Stimulated activated naive CD8-positive, alpha-beta T cell treated with anti-CD3 and anti-CD28 coated beads, Interleukin-15, amount 100 ng/mL, for 72 hours (primary cell): ENCODE data around the gene CNDP2.

Experiments
- ATAC-seq: fragments of 150-1000 bp; cut with Tn5 transposase; 2 replicates; pipeline ENCODE4 v1.10.0; 2021; ENCODE audit warnings: mild to moderate bottlenecking, moderate library complexity
- DNase-seq, 2 donors: peaks; one replicate each; pipeline ENCODE4 v3.0.0; 2021 to 2022
- H3K27ac Mint-ChIP-seq, 2 donors: one replicate each; pipeline ENCODE4 v1.8.0; 2022; ENCODE audit warnings: mild to moderate bottlenecking in 2 of 2, mixed read lengths in 2 of 2, moderate library complexity in 2 of 2
- H3K27me3 Mint-ChIP-seq: one replicate; pipeline ENCODE4 v1.8.0; 2022; ENCODE audit warnings: mixed read lengths
- H3K4me1 Mint-ChIP-seq: one replicate; pipeline ENCODE4 v1.8.0; 2022; ENCODE audit warnings: mild to moderate bottlenecking, mixed read lengths
- H3K4me3 Mint-ChIP-seq, 2 donors: one replicate each; pipeline ENCODE4 v1.8.0; 2022; ENCODE audit warnings: mild to moderate bottlenecking in 2 of 2, mixed read lengths in 2 of 2, moderate library complexity in 1 of 2
- H3K9me3 Mint-ChIP-seq, 2 donors: one replicate each; pipeline ENCODE4 v1.8.0; 2022; ENCODE audit warnings: mixed read lengths in 2 of 2

Gene CNDP2

DNA sequence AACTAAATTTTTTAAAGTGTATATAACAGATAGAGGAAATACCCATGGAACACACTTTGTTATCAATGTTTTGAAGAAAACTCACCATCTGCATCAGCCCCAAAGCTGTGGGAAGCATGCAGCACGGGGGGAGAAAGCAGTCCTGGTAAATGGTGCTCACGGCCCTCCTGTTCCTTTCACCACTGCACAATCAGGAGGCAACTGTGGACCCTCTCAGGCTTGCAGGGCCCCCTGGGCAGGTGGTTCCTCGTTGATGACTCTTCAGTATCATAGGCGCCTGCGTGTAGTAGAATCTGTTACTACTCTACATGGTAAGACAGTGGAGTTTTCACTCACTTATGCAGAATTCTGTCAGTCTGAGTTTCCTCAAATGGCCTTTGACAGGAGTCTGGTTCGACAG is 33.2 kb downstream of the CNDP2 start:
- ATAC-seq (no peak), DNase-seq (no peak)
- H3K27me3 Mint-ChIP-seq = peaks cover 10% of the 10 kb centered on the region
- H3K27ac Mint-ChIP-seq = no peak overlapping the region
- no peak overlapping the region for H3K4me3 Mint-ChIP-seq
- peaks cover 3% of the 10 kb centered on the region for H3K4me1 Mint-ChIP-seq
- no peaks in the 10 kb centered on the region for H3K9me3 Mint-ChIP-seq

DNA sequence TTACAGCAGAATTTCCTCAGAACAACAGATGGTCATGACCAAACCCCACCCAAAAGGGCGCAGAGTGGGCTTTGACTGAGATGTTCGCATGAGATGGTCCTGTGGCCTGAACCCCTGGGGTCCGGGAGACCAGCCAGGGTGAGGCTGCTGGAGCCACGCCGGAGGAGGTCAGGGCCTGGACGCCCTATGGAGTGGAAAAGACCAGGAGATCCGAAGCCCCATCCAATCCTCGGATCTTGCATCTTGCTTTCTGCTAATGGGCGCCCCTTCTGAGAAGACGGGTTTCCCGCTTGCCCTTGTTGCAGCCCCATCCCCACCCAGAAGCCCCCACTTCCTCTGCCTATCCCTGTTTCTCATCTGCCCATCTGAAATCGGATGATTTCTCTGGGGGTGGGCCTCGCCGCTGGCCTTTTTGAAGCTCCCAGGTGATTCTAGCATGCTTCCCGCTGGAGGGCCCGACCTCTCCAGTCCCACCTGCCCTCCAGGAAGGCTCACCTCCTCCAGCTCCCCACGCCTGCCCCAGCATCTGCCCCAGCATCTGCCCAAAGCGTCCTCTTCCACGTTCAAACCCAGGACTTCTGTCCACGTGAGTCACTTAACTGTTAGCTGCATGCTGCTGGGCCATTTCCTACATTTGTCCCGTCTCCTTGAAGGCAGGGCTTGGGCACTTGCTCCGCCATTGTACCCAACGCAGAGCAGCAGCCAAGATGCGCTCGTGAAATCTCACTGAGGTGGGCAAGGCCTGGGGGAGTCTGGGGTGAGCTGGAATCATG is 33.8 kb downstream of the CNDP2 start:
- no peak for DNase-seq
- Mint-ChIP-seq H3K4me1 (no peaks in the 10 kb centered on the region), H3K27ac (no peak overlapping the region), H3K27me3 (peaks cover 10% of the 10 kb centered on the region), H3K9me3 (no peaks in the 10 kb centered on the region), H3K4me3 (no peak overlapping the region)
- no peak for ATAC-seq

DNA sequence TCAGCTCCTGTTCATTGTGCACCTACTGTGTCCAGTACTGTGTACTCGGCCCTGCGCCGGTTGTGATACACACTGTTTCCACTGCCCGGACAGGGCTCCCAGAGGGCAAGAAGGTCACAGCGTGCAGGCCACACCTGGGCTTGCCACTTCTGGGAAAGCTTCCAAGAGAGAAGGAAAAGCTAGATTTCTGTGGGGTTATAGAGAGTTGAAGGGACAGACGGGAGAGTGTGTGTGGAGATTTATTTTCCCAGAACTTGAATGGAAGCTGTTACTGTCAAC is 34.4 kb downstream of the CNDP2 start:
- no peak overlapping the region for H3K27ac Mint-ChIP-seq
- DNase-seq = no peak
- no peak for ATAC-seq

DNA sequence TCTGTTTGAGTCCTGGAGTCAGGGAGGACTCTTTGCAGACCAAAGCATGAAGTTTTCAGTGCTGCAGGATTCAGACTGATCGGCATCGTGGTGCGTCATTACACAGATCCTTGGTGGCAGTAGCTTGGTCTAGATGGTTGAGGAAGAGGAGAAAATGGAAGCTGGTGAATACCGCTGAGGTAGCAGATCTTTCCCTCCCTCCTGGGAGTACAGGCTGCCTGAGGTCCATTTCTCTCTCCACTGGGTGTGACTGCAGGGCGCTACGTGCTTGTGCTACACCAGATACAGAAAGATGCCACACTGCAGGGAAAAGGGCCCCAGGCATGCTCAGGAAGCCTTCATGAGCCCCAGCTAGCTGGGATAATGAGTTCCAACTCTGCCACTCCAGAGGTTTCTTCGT is 34.9 kb downstream of the CNDP2 start:
- Mint-ChIP-seq H3K27me3 (peaks cover 10% of the 10 kb centered on the region), H3K4me3 (no peak overlapping the region), H3K9me3 (no peaks in the 10 kb centered on the region), H3K4me1 (no peaks in the 10 kb centered on the region), H3K27ac (no peak overlapping the region)
- DNase-seq = no peak
- ATAC-seq = no peak

More for the DNA sequence above, 34.4 kb downstream of the CNDP2 start:
- Mint-ChIP-seq H3K4me1 (no peaks in the 10 kb centered on the region), H3K27me3 (peaks cover 10% of the 10 kb centered on the region), H3K9me3 (no peaks in the 10 kb centered on the region), H3K4me3 (no peak overlapping the region)

DNA sequence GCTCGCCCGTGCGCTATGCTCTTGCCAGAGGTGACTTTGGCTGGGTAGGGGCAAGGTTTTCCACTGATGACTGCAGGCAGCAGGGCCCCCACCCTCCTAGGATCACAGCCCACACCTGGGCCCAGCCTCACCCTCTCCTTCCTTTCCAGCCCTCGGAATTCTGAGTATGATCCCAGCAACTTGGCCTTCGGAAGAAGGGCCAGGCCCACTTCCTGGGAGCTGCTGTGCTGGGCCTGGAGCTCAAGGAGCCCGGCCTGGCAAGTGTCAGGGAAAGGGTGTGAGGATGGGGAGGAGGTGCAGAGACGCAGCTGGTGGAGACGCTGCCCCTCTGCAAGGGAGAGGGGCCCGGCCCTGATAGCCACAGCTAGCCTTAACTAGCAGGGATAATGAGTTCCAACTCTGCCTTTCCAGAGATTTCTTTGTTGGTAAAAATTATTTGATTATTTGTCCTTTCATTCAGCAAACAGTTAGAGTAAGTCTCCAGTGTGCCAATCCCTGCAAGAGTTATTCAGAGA is 36.4 kb downstream of the CNDP2 start:
- ATAC-seq (no peak), DNase-seq (no peak)
- Mint-ChIP-seq H3K27ac (no peak overlapping the region), H3K4me1 (no peaks in the 10 kb centered on the region), H3K27me3 (peaks cover 10% of the 10 kb centered on the region), H3K4me3 (no peak overlapping the region), H3K9me3 (no peaks in the 10 kb centered on the region)

DNA sequence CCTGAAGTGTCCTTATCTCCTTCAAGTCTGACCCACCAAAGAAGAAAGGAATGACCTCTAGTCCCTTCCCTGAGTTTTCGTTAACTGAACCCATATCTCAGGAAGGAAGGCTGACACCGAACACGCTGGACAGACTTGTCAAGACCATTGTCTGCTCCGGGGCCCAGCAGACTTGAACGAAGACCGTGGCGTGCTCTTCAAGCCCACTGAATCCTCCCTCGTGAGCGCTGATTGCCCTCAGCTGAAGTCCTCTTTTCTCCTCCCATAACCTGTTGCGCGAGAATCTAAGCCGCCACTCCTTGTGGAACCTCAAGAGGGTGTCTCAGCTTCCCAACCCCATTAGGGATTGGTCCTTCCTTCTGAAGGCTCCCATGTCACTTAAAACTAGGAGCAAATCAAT is 37.5 kb downstream of the CNDP2 start:
- no peak overlapping the region for H3K27ac Mint-ChIP-seq
- no peak for DNase-seq
- H3K27me3 Mint-ChIP-seq = peaks cover 10% of the 10 kb centered on the region
- no peaks in the 10 kb centered on the region for H3K4me1 Mint-ChIP-seq
- H3K4me3 Mint-ChIP-seq = no peak overlapping the region
- H3K9me3 Mint-ChIP-seq = no peaks in the 10 kb centered on the region
- ATAC-seq = no peak

DNA sequence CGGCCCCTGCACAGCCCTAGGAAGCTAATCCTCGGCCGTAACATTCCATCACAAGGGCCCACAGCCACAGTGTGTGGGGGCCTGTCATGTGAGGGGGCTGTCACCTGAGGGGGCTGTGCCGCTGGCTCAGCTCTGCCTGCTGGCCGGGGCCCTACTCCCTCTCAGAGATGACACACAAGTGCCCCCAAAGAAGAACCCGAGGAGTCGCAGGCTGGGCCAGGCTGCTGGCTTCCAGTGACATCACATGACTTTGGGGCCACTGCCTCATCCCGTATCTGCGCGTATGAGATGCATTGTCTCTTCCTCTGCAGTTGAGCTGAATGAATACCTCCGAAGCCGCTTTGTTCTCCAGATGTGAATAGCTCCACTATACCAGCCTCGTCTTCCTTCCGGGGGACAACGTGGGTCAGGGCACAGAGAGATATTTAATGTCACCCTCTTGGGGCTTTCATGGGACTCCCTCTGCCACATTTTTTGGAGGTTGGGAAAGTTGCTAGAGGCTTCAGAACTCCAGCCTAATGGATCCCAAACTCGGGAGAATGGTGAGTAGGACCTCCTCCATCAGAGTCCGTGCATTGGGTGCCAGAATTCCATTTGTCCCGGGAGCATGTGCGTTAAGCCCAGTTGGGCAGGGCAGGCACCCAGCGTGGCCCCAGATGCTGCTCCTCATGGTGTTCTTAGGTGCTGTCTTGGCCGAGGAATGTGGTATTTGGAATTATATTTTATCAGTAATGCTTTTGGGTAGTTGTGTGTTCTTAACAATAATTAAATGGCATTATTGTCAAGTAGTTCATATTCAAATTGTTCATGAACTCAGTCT is 38.2 kb downstream of the CNDP2 start, which contains the start of gene CNDP1:
CNDP1 (plus strand) TSS at position 351 of the 820 bp plus-strand sequence; CDS start at position 519, 168 bp downstream.
- no peaks in the 10 kb centered on the region for H3K4me1 Mint-ChIP-seq
- no peaks in the 10 kb centered on the region for H3K9me3 Mint-ChIP-seq
- no peak within 1 kb of the TSS for H3K27ac Mint-ChIP-seq
- ATAC-seq (no peak), DNase-seq (no peak)
- H3K27me3 Mint-ChIP-seq = peaks cover 10% of the 10 kb centered on the region
- no peak within 1 kb of the TSS for H3K4me3 Mint-ChIP-seq

DNA sequence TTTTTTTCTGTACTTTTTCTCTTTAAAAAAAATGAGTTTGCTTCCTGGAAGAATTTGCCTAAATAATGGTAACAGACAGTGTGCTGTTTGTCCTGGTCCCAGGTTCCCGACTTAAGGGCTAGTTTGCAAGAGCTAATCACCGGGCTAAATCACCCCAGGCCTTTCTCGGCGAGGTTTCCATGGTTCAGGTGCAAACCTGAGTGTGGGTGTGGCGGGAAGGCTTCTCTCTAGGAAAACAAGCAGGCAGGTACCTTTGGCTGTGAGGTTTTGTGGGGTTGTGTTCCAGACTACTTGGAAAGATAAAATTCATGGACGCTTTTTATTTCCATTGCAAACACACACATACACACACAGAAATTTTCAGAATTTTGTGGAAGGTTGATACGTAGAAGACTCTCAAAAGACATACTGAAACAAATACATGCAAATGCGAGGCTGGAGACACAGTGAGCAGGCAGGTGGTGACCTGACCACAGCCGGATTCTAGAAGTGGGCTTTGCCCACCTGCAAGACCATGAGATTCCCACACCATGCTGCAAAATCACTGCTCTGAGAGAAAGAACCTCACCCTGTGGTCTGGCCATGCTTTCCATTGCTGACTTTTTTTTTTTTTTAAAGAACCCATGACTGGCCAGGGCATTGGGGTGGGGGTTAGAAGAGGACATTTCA is 39.0 kb downstream of the CNDP2 start:
- DNase-seq (no peak), ATAC-seq (no peak)
- peaks cover 8% of the 10 kb centered on the region for H3K27me3 Mint-ChIP-seq
- H3K27ac Mint-ChIP-seq = no peak overlapping the region
- H3K4me3 Mint-ChIP-seq = no peak overlapping the region
- no peaks in the 10 kb centered on the region for H3K4me1 Mint-ChIP-seq
- H3K9me3 Mint-ChIP-seq = no peaks in the 10 kb centered on the region

DNA sequence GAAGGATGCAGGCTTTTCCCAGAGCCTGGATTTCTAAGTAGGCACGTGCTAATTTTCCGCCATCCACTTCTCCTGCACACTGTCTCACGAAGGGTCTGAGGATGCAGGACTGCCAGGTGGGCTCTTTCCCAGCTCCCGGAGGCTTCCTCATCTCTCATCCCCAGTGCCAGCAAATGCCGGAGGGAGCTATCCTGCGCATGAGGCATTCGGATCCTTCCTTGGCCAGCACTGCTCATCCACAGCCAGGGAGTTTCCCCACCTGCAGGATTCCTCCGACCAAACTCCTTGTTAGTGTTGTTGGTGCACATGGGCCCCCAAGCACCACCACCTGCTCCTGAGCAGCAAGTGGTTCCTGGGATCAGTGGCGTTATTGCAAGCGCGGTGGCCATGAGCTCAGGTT is 43.1 kb downstream of the CNDP2 start:
- H3K27ac Mint-ChIP-seq = peak overlapping the region in 1 of 2 donors; percentile 76
- H3K27me3 Mint-ChIP-seq = no peaks in the 10 kb centered on the region
- no peaks in the 10 kb centered on the region for H3K9me3 Mint-ChIP-seq
- DNase-seq = no peak
- H3K4me3 Mint-ChIP-seq = no peak overlapping the region
- no peaks in the 10 kb centered on the region for H3K4me1 Mint-ChIP-seq
- no peak for ATAC-seq

DNA sequence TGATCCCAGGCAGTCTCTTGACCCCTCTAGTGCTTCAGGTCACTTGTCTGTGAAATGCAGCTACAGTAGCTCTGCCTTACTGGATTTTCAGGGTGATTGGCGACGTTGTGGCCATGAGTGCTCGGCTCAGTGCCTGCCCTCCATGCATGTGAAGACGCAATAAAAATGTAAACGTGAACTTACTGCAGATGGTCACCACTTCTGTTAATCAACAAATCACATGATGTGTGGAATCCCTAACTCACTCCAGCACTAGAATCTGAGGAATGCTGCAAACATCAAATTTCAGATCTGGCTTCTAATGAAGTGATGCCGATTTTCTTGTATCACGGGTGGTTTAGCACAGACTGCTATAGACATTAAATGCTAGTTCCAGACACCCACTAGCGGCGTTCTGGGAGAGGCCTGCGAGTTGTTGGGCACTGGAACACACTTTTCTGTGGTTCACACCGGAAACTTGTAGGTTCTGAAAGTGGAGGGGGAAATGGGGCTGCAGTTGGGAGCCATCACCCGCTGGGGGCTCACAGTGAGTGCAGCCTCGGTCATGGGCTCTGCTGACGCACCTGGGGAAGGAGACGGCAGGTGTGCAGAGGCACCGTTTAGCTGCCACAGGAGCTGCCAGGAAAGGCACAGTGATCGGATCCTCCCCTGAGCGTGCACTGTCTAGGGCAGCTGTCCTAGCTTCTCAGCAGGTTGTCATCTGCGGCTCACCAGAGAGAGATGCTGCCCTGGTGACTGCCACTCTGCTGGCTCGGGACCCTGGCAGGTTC is 44.7 kb downstream of the CNDP2 start:
- no peaks in the 10 kb centered on the region for H3K4me1 Mint-ChIP-seq
- peak; percentile 43 for ATAC-seq
- no peak for DNase-seq
- no peaks in the 10 kb centered on the region for H3K9me3 Mint-ChIP-seq
- H3K27me3 Mint-ChIP-seq = peaks cover 4% of the 10 kb centered on the region
- H3K4me3 Mint-ChIP-seq = no peak overlapping the region
- no peak overlapping the region for H3K27ac Mint-ChIP-seq

DNA sequence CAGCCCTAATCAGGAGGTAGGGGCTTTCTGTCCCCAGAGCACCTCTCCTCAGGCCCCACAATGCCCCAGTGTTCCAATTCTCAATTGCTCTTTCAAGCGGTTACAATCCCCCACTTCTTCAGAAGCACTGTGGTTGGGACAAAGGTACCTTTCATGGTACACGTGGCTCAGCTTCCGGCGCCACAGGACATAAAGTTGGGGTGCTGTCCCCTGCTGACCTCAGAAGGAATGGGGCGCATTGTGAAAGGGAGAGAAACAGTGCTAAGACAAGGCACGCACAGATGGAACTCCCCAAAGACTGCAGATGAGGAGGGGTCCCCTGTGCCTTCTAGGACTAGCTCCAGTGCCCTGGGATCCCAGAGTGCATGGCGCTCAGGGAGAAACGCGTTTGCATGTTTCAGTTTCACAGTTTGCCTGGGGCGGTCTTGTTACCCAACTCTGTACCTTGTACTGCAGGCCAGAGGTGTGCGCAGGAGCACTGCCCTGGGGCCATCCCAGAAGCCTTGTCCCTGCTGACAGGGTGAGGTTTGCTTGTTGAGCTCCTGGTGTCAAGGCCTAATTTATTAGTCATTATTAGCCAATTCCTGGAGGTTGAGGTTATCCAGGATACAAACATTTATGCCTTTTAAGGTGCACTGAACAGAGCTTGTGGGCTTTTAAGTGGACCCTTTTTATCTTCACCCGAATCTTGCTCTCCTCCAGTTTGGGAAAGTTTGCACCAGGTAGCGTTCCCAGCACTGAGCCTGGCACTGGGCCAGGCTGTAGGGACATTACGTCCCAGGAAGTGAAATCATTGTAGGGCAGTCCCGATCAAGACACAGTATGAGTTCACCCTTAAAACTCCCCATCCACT is 45.8 kb downstream of the CNDP2 start:
- no peaks in the 10 kb centered on the region for H3K4me1 Mint-ChIP-seq
- DNase-seq = no peak
- no peak for ATAC-seq
- H3K27ac Mint-ChIP-seq = peak overlapping the region in 1 of 2 donors; percentile 42
- H3K27me3 Mint-ChIP-seq = peaks cover 9% of the 10 kb centered on the region
- H3K9me3 Mint-ChIP-seq = no peaks in the 10 kb centered on the region
- H3K4me3 Mint-ChIP-seq = no peak overlapping the region

DNA sequence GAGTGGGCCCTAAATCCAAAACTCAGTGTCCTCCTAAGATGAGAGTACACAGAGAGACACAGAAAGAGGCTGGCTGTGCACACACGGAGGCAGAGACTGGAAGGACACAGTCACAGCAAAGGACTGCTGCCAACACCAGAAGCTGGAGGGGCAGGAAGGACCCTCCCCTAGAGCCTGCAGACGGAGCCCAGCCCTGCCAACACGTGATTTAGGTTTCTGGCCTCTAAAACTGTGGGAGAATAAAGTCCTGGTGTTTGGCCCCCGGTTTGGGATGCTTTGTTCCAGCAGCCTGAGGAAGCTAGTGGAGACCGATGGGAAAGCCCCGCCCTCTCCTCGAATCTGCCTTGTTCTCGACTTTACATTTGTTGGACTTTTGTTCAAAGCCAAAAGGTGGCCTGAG is 48.7 kb downstream of the CNDP2 start:
- H3K27me3 Mint-ChIP-seq = peaks cover 9% of the 10 kb centered on the region
- no peaks in the 10 kb centered on the region for H3K4me1 Mint-ChIP-seq
- DNase-seq (no peak), ATAC-seq (no peak)
- peaks cover 16 to 21% of the 10 kb centered on the region in 2 donors for H3K9me3 Mint-ChIP-seq
- no peak overlapping the region for H3K27ac Mint-ChIP-seq
- no peak overlapping the region for H3K4me3 Mint-ChIP-seq

DNA sequence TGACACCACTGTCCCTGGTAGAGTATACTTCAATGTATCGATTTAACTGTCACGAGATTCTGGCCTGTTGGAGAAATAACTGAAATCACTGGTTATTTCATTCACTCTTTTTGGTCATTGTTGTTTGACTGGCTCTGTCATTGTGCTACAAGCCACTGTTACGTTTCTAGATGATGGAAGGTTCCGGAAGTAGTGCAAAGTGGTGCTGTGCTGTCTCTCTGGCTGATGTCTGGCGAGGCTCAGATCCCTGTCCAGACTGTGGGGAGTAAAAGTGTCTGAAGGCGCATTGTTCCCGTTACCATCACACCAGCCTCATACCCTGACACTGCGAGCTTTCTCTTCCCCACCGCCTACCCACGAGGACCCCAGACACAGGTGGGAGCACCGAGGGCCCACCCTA is 49.8 kb downstream of the CNDP2 start:
- no peak for DNase-seq
- peaks cover 16 to 28% of the 10 kb centered on the region in 2 donors for H3K9me3 Mint-ChIP-seq
- no peak overlapping the region for H3K4me3 Mint-ChIP-seq
- no peaks in the 10 kb centered on the region for H3K4me1 Mint-ChIP-seq
- H3K27me3 Mint-ChIP-seq = peaks cover 9% of the 10 kb centered on the region
- no peak overlapping the region for H3K27ac Mint-ChIP-seq
- no peak for ATAC-seq

DNA sequence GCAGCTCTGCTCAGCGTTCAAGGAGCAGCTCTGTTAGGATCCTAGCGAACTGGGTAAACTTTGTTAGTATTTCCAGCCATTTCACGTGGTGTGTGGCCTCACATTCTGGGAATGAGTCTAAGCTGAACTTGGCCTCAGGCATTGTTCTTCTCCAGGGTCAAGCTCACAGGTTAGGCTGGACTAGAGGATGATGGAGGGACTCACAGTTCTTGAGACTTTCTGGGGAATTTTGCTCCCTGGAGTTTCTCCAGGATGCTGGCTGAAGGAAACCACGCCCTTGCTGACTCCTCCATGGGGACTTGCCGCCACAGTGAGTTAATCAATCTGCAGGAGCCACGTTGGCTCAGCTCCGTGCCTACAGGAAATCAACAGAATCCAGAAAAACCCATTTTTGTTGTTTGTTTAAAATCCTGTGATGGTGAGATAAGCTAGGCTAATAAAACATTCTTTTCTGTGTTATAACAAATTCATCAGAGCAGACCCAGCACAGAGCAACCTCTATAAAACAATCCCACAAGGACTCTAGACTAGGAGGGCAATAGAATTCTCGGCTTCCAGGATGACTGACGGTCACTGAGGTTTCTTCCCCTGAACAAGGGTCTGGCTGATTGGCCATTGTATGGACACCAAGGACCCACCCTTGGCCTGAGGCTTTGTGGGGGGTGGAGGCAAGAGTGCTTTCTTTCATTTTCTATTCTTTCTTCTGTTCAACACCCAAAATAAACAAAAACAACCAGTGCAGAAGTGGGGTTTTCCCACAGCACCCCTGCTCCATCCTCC is 50.8 kb downstream of the CNDP2 start:
- peaks cover 4% of the 10 kb centered on the region for H3K4me1 Mint-ChIP-seq

More for the DNA sequence above, 50.8 kb downstream of the CNDP2 start:
- ATAC-seq (no peak), DNase-seq (no peak)
- no peak overlapping the region for H3K27ac Mint-ChIP-seq
- H3K9me3 Mint-ChIP-seq = peaks cover 16 to 28% of the 10 kb centered on the region in 2 donors
- H3K27me3 Mint-ChIP-seq = peaks cover 13% of the 10 kb centered on the region
- no peak overlapping the region for H3K4me3 Mint-ChIP-seq
